ENCODE measurements around the gene PSMD13. TPM values are rescaled to one million over a fixed set of nuclear protein-coding genes. Genes with fewer than 3 reads are reported as not detected.
A peak's percentile ranks its signal among the peaks of the same experiment; 100 is the strongest.
"Not testable (repeated sequence)": the region's sequence is repeated elsewhere in the genome, so short reads cannot be mapped to it uniquely, and the experiment has no call there.

Gene PSMD13
- total RNA-seq, 2 donors from 2014 or later: 99.5 to 111 TPM

- peak in 1 of 2 donors; percentile 69 for DNase-seq
- peak; percentile 84 for ATAC-seq
- intact Hi-C loops (cut with DNase I, micrococcal nuclease): no loop called here
Observed at GRCh38 chr11:279966-280705, 43.4 kb downstream of the PSMD13 start.

DNA sequence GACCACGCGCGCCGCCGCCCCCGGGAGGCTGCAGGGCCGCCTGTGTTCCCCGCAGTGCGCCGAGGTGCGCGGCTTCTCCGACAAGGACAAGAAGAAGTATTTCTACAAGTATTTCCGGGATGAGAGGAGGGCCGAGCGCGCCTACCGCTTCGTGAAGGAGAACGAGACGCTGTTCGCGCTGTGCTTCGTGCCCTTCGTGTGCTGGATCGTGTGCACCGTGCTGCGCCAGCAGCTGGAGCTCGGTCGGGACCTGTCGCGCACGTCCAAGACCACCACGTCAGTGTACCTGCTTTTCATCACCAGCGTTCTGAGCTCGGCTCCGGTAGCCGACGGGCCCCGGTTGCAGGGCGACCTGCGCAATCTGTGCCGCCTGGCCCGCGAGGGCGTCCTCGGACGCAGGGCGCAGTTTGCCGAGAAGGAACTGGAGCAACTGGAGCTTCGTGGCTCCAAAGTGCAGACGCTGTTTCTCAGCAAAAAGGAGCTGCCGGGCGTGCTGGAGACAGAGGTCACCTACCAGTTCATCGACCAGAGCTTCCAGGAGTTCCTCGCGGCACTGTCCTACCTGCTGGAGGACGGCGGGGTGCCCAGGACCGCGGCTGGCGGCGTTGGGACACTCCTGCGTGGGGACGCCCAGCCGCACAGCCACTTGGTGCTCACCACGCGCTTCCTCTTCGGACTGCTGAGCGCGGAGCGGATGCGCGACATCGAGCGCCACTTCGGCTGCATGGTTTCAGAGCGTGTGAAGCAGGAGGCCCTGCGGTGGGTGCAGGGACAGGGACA lies 44.1 kb downstream of the PSMD13 start:
- peak; percentile 26 to 60 for DNase-seq
- intact Hi-C loops (cut with DNase I, micrococcal nuclease): no loop called here
- peak; percentile 32 for ATAC-seq

DNA sequence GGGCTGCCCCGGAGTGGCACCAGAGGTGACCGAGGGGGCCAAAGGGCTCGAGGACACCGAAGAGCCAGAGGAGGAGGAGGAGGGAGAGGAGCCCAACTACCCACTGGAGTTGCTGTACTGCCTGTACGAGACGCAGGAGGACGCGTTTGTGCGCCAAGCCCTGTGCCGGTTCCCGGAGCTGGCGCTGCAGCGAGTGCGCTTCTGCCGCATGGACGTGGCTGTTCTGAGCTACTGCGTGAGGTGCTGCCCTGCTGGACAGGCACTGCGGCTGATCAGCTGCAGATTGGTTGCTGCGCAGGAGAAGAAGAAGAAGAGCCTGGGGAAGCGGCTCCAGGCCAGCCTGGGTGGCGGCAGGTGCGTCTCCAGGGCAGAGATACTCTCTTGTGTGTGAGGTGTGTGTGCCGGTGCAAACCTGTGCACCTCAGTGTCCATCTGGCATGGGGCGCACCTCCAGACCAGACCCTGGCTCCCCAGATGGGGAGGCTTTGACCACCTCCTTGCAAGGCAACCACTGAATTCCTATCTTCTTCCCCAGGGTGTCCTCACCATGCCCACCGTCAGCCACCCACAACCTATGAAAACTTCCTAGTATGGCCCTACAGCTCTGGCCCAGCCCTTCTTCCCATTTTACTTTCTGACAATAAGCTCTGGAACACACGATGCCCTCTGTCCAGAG lies 44.8 kb downstream of the PSMD13 start:
- ATAC-seq (no peak), DNase-seq (peak; percentile 22)
- intact Hi-C loops (cut with DNase I, micrococcal nuclease): no loop called here

DNA sequence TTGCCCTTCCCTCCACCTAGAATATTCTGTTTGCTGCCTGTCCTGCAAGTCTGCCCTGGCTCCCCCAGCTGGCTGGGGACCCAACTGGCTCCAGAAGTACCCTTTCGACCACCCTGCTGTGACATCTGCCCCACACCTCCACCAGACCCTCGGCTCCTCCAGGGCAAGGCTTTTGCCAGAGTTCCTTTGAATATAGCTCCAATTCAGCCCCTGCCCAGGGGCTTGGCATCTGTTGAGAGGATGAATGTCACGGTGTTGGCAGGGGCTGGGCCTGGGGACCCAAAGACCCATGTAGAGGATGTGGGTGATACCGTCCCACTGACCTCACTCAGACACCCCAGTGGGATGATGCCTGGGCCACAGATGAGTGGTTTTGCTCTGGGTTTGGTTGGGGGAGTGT lies 45.4 kb downstream of the PSMD13 start:
- no peak for ATAC-seq
- intact Hi-C loops (cut with DNase I, micrococcal nuclease): no loop called here

GRCh38 chr11:282630-283360 lies 46.0 kb downstream of the PSMD13 start:
- ATAC-seq (no peak), DNase-seq (peak; percentile 3 to 21)
- intact Hi-C loops (cut with DNase I, micrococcal nuclease): no loop called here

More for the DNA sequence above, 45.4 kb downstream of the PSMD13 start:
- DNase-seq: peak in 1 of 2 donors; percentile 4

- intact Hi-C loops (cut with DNase I, micrococcal nuclease): no loop called here
Observed at GRCh38 chr11:283405-284104, 46.8 kb downstream of the PSMD13 start.

GRCh38 chr11:284105-285020 lies 47.6 kb downstream of the PSMD13 start:
- peak; percentile 9 to 25 for DNase-seq
- ATAC-seq: no peak
- intact Hi-C loops (cut with DNase I, micrococcal nuclease): no loop called here

More at GRCh38 chr11:283405-284104, 46.8 kb downstream of the PSMD13 start:
- DNase-seq (peak in 1 of 2 donors; percentile 3), ATAC-seq (no peak)

GRCh38 chr11:285021-285893 lies 48.5 kb downstream of the PSMD13 start:
- intact Hi-C loops (cut with DNase I, micrococcal nuclease): no loop called here
- DNase-seq (peak; percentile 3 to 20), ATAC-seq (no peak)

DNA sequence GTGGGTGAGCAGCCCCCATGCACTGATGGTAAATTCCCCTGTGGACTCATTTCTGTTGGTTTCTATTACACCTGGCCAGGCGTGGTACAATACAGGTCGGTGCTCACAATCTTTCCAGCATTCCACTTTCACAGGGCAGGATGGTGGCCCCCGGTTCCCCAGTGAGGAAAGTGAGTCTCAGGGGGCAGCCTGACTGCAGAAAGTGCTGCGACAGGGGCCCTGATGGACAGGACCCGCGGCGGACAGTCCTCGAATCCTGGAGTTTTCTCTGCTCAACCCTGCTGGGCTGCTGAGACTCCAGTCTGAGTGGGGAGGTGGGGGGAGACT lies 49.1 kb downstream of the PSMD13 start:
- ATAC-seq: no peak
- intact Hi-C loops (cut with DNase I, micrococcal nuclease): no loop called here
- peak in 1 of 2 donors; percentile 3 for DNase-seq

DNA sequence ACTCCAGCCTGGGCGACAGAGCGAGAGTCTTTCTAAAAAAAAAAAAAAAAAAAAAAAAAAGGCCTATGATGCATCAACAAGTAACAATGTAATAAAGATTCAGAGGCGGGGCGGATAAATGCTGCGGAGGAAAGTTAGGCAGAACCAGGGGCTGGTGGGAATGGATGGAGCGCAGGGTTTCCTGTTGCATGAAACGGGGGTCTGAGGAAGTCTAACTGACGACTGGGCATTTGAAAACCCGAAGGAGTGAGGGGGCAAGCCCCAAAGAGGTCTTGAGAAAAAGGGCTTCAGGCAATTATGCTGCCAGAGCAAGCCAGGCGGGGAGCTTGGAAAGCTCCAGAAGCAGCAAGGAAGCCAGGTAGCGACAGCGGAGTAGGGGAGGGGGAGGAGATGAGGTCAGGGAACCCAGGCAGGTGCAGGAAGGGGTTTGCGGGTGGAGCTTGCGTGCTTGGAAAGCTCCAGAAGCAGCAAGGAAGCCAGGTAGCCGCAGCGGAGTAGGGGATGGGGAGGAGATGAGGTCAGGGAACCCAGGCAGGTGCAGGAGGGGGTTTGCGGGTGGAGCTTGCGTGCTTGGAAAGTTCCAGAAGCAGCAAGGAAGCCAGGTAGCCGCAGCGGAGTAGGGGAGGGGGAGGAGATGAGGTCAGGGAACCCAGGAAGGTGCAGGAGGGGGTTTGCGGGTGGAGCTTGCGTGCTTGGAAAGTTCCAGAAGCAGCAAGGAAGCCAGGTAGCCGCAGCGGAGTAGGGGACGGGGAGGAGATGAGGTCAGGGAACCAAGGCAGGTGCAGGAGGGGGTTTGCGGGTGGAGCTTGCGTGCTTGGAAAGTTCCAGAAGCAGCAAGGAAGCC lies 50.4 kb downstream of the PSMD13 start:
- DNase-seq: peak; percentile 27 to 60
- intact Hi-C loops (cut with DNase I, micrococcal nuclease); ATAC-seq: not testable (repeated sequence)

DNA sequence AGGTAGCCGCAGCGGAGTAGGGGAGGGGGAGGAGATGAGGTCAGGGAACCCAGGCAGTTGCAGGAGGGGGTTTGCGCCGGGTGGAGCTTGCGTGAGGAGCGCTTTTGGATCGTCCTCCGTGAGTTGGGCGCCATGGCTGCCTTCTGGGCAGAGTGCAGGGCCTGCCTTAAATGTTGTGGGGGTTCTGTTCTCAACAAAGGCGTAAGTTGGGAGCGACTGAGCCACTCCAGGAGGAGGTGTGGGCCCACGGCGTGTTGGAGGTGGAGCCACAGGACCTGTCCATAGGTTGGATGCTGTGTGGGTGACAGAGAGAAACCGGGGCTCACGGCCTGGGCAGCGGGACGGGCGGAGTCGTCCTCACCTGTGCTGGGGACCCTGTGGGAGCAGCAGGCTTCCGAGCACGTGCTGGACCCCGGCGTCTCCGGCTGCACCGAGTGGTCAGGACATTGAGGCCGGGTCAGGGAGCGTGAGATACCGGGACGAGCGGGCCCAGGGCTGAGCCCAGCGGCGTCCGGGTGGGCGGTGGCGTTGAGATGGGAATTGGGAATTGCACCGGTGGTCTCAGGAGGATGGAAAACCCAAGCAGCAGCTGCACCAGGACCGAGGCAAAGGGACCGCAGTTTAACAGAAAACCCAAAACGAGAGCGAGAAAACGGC lies 51.2 kb downstream of the PSMD13 start:
- ATAC-seq (peak; percentile 29), DNase-seq (peak; percentile 32 to 43)
- intact Hi-C loops (cut with DNase I, micrococcal nuclease): no loop called here

GRCh38 chr11:288478-289397 lies 52.0 kb downstream of the PSMD13 start, which contains the start of gene PGGHG:
Gene PGGHG, plus strand, starts transcription at chr11:289126. Its CDS starts 691 bp downstream, at chr11:289817.
- ATAC-seq: peak; percentile 92
- intact Hi-C loops (cut with DNase I, micrococcal nuclease): no loop called here
- peak; percentile 76 to 85 for DNase-seq

- ATAC-seq: peak; percentile 0
- intact Hi-C loops (cut with DNase I, micrococcal nuclease): no loop called here
- peak in 1 of 2 donors; percentile 27 for DNase-seq
Observed at GRCh38 chr11:289398-289711, 52.6 kb downstream of the PSMD13 start.

All from left colon (tissue), 2 donors.